CD1c-positive myeloid dendritic cell (primary cell): ENCODE measurements around the gene CHTF8.
"Not testable (repeated sequence)": the region's sequence is repeated elsewhere in the genome, so short reads cannot be mapped to it uniquely, and the experiment has no call there.

ENCODE experiments used
- DNase-seq: peaks from one replicate; pipeline ENCODE4 v3.0.0-alpha.2; 2016; ENCODE audit errors: extremely low spot score

Gene CHTF8

GRCh38 chr16:69132424-69133252, at the start of gene CHTF8, which contains the start of gene UTP4:
Gene CHTF8, minus strand, starts transcription at chr16:69132588. Its CDS starts 11,130 bp downstream, at chr16:69121458.
Gene UTP4, plus strand, starts transcription at chr16:69132649. Its CDS starts 811 bp downstream, at chr16:69133460.
- peak; percentile 92 for DNase-seq

GRCh38 chr16:69180011-69180338, 47.6 kb upstream of the CHTF8 start:
- no peak for DNase-seq

- peak; percentile 11 for DNase-seq
Observed at GRCh38 chr16:69179328-69180010, 47.1 kb upstream of the CHTF8 start.

GRCh38 chr16:69176033-69176800, 43.8 kb upstream of the CHTF8 start:
- DNase-seq, result no peak

- DNase-seq, result peak; percentile 81
Observed at GRCh38 chr16:69171325-69172084, 39.1 kb upstream of the CHTF8 start.

- DNase-seq, result no peak
Observed at GRCh38 chr16:69169607-69170352, 37.4 kb upstream of the CHTF8 start.

GRCh38 chr16:69169051-69169450, 36.7 kb upstream of the CHTF8 start:
- DNase-seq, result no peak

GRCh38 chr16:69166946-69167930, 34.9 kb upstream of the CHTF8 start:
- no peak for DNase-seq

GRCh38 chr16:69166221-69166833, 33.9 kb upstream of the CHTF8 start:
- DNase-seq, result peak; percentile 49

- DNase-seq, result no peak
Observed at GRCh38 chr16:69165584-69165983, 33.2 kb upstream of the CHTF8 start.

GRCh38 chr16:69160192-69160591, 27.8 kb upstream of the CHTF8 start:
- DNase-seq, result no peak

GRCh38 chr16:69157196-69157595, 24.8 kb upstream of the CHTF8 start:
- peak; percentile 39 for DNase-seq

GRCh38 chr16:69150146-69150865, 17.9 kb upstream of the CHTF8 start:
- peak; percentile 81 for DNase-seq

- DNase-seq, result not testable (repeated sequence)
Observed at GRCh38 chr16:69149621-69150020, 17.2 kb upstream of the CHTF8 start.

GRCh38 chr16:69145658-69146057, 13.3 kb upstream of the CHTF8 start:
- no peak for DNase-seq

- DNase-seq, result no peak
Observed at GRCh38 chr16:69143116-69143515, 10.7 kb upstream of the CHTF8 start.

- no peak for DNase-seq
Observed at GRCh38 chr16:69141936-69142335, 9.5 kb upstream of the CHTF8 start.

GRCh38 chr16:69141014-69141413, 8.6 kb upstream of the CHTF8 start:
- no peak for DNase-seq
